T-helper 1 cell (primary cell): ENCODE data around the gene FIBCD1.

Experiments
- DNase-seq, 5 donors: peaks; one replicate each; pipeline ENCODE4 v3.0.0-alpha.2; 2012 to 2020

The FIBCD1 gene

DNA sequence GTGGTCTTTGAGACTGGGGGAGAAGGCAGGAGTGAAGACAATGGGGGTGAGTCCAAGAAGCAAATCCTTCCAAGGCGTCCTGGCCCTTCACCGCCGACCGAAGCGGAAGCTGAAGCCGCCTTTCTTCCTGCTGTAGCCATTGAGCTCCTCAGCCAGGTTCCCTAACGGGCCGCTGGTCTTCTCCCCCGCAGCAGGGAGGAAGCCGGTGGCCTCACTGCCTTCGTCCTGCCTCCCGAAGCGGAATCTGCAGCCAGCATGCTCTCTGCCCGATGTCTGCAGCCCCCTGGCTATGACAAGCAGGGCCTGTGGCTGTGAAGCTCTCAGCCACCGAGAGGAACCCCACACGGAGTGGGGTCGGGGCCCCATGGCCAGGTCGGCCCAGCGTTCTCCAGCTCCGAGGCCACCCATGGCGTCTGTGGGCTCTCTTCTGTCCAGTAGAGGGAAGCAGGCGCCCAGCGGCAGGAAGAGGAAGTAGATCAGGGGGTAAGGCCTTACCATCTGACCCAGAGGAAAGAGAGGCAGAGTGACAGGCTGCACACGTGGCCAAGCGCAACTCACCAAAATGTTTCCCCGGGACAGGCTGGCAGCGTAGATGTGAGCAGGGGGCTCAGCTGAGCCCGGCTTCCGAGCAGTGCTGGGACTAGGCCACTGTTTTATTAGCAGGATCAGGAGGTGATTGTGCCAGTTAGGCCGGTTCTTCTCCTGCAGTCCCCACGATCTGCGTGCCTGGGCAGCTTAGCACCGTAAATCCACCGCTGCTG lies 45.5 kb downstream of the FIBCD1 start:
- no peak for DNase-seq

DNA sequence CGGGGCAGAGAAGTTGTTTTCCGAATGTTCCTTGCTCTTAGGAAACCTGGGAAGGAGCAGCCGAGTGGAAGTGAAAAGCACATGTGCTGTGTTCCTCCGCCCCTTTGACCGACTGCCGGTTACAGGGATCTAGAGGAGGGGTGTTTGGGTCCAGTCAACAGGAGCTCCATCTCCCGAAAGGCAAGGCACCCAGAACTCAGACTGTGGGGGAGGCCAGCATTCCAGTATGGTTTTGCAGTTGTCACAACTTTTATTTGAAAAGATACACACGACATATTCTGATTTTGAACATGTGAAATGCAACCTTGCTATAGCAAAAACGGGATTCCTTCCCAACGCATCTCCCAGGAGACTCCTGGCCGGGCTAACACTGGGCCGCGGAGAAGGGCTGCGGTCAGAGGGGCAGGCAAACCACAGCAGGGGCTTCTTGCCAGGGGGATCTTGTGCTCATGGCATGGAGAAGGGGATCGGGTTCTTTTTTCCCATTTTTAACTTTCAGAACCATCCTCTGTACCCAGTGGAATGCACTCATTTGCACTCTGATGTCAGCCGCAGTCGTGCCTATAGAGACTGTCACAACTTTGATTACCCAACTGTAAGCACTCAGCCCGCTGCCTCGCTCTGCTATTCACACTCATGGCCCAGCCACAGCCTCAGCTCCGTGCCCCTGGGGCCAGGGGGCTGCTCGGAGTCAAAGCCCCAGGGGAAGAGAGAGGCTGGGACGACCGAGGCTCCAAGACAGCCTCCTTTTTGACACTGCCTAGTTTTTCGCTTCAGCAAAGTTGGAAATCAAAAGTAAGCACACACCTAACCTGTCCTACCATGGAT lies 46.4 kb downstream of the FIBCD1 start:
- no peak for DNase-seq

DNA sequence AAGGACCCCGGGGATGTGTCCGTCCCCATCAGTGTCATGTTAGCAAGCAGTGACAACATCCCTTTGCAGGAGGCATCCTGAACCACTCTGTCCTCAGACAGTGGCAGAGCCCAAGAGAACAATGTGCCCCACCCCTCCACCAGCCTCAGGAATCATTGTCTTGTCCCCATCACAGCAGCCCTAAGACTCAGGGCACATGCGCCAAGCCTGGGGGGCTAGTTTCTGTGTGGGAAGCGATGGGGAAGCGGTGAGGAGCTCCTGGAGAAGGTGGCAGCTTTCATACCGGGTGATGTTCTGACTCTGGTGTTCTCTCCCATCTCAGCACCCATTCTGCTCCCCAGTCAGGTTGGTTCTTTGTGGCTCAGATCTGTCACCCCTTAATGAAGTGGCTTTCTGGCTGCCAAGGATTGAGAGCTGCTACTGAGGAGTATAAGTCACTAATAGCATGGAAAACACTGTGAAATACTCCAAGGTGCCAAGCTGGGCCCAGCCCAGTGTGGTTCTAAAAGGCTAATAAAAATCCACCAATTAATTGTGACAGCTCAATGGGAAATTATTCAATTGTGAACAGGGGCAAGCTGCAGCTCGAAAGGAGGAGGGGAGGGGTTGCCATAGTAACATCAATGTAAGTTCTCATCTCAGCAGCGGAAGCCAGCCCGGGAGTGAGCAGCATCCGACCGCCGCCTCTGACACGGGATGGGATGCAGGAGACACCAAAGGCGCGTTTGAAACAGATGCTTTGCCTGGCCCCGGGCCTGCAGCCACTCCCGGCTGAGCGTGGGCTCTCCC lies 47.2 kb downstream of the FIBCD1 start:
- no peak for DNase-seq

DNA sequence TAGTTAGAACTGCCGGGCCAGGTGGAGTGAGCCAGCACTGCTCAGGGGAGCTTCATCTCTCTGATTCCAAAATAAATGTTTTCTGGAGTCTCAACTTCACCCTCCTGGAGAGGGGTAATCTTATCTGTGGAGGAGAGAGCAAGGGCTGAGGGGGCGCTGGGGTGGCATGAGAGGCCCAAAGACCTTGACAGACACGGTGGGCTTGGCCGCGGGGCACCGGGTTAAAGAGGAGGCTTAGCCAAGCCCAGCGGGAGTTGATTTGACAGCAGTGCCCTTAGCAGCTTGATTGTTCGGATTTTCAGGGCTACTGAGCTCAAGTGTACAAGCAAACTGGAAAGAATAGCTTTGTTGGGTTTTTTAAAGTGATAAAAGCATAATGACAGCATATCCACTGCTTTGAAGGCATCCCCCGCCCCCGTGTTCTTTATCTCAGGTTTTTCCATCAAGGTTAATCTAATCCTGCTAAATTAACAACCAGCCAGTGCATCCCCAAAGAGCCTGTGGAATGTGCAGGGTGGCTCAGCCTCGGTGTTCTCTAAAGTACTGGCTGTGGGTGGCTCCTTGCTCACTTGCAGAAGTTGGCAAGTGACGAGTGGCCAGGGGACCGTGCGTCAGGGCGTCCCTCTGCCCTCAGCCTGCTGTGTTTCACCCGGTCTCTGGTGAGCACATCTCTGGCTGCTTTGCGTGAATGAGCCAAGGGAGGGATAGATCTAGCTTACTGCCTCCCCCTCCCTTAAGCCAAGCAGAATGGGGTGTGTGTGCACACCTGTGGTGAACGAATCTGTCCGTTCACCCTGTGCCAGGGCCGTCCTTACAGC lies 48.0 kb downstream of the FIBCD1 start:
- DNase-seq = no peak

DNA sequence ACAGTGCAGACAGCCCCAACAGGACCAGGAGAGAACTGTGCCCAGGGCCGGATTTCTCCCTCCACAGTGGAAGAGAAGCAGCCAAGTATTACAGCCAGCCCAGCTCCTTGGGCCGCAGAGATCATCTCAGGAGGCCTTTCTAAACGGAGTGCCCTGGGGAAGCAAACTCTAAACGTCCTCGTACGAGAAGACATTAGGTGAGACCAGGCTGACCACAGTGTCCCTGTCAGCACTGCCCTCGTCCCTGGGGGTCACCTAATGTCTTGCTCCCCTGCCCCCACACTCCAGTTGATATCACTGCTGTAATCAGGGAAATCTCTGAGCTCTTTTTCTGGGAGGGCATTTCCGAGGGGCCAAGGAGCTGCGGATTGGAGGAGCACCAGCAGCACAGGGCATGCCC lies 48.9 kb downstream of the FIBCD1 start:
- no peak for DNase-seq

DNA sequence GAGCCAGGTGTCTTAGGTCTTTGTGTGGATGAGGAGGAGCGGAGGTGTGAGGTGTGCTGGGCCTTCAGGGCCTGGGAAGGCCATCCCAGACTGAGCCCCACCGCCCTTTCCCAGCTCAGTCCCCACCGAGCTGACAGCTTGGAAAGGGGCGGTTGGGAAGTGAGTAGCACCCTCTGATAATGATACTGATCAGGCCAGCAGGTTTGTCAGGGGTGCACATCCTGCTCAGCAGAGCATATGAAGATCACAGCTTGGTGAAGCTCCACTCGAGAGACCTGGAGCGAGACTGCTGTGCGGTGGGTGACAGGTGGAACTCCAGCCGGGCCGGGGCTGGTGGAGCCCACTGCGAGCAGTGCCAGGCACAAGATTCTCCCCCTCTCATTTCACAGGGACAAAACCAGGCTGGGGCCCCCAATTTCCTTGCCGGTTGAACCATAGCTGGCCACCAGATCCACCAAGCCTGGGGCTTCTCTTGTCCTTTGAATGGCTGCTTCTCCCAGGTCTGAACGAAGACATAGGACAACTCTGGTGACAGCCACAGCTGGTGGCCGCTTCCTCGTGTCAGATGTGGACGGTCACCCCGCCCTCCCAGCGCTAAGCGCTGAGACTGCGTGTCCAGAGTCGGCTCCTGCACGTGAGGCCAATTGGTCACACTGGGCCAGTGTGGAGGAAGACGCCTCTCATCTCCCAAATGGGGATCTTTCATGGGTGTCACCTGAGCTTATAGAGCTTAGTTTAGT lies 50.7 kb downstream of the FIBCD1 start:
- DNase-seq = no peak

DNA sequence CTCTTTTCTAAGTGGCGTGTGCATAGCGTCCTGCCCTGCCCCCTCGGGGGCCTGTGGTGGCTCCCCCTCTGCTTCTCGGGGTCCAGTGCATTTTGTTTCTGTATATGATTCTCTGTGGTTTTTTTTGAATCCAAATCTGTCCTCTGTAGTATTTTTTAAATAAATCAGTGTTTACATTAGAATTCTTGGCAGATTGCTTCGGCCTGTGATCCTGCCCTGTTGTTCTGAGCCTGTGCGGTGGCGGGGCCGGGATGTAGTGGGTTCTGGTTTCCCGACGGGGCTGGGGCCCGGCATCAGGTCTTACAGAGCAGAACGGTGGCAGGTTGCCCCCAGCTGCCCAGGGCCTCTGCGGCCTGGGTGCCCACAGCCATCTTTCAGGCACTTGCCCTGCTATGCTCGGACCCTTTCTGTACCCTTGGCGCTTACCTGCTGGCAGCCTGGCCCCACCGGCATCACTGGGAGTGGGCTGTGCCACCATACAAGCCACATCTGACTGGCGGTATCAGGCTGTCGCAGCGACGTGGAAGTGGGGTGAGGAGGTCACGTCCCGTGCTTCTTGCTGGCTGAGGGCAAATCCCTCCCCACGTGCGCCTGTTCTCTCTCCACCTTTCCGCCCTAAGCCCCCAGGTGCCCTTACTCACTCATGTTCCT lies 51.4 kb downstream of the FIBCD1 start:
- DNase-seq = no peak

DNA sequence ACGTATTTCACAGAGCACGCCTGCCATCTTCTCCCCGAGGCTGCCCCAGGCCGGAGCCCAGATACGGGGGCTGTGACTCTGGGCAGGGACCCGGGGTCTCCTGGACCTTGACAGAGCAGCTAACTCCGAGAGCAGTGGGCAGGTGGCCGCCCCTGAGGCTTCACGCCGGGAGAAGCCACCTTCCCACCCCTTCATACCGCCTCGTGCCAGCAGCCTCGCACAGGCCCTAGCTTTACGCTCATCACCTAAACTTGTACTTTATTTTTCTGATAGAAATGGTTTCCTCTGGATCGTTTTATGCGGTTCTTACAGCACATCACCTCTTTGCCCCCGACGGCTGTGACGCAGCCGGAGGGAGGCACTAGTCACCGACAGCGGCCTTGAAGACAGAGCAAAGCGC lies 52.1 kb downstream of the FIBCD1 start:
- no peak for DNase-seq

DNA sequence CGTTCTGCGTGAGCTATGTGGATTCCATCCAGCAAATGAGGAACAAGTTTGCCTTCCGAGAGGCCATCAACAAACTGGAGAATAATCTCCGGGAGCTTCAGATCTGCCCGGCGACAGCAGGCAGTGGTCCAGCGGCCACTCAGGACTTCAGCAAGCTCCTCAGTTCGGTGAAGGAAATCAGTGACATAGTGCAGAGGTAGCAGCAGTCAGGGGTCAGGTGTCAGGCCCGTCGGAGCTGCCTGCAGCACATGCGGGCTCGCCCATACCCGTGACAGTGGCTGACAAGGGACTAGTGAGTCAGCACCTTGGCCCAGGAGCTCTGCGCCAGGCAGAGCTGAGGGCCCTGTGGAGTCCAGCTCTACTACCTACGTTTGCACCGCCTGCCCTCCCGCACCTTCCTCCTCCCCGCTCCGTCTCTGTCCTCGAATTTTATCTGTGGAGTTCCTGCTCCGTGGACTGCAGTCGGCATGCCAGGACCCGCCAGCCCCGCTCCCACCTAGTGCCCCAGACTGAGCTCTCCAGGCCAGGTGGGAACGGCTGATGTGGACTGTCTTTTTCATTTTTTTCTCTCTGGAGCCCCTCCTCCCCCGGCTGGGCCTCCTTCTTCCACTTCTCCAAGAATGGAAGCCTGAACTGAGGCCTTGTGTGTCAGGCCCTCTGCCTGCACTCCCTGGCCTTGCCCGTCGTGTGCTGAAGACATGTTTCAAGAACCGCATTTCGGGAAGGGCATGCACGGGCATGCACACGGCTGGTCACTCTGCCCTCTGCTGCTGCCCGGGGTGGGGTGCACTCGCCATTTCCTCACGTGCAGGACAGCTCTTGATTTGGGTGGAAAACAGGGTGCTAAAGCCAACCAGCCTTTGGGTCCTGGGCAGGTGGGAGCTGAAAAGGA lies 53.3 kb downstream of the FIBCD1 start:
- no peak for DNase-seq

DNA sequence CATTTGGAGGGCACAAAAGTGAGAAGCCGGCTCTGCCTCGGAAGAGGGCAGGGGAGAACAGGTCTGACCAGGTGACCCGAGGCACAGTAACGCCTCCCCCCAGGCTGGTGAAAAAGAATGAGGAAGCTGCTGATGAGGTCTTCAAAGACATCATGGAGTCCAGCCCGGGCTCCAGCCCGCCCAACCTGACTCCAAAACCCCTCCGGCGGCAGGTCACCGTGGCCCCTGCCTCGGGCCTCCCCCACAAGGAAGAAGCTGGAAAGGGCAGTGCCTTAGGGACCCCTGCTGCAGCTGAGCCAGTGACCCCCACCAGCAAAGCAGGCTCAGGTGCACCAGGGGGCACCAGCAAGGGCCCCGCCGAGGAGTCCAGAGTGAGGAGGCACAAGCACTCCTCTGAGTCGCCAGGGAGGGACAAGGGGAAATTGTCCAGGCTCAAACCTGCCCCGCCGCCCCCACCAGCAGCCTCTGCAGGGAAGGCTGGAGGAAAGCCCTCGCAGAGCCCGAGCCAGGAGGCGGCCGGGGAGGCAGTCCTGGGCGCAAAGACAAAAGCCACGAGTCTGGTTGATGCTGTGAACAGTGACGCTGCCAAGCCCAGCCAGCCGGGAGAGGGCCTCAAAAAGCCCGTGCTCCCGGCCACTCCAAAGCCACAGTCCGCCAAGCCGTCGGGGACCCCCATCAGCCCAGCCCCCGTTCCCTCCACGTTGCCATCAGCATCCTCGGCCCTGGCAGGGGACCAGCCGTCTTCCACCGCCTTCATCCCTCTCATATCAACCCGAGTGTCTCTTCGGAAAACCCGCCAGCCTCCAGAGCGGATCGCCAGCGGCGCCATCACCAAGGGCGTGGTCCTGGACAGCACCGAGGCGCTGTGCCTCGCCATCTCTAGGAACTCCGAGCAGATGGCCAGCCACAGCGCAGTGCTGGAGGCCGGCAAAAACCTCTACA lies 54.2 kb downstream of the FIBCD1 start:
- no peak for DNase-seq

DNA sequence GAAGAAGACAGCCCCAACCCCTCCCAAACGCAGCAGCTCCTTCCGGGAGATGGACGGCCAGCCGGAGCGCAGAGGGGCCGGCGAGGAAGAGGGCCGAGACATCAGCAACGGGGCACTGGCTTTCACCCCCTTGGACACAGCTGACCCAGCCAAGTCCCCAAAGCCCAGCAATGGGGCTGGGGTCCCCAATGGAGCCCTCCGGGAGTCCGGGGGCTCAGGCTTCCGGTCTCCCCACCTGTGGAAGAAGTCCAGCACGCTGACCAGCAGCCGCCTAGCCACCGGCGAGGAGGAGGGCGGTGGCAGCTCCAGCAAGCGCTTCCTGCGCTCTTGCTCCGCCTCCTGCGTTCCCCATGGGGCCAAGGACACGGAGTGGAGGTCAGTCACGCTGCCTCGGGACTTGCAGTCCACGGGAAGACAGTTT lies 54.9 kb downstream of the FIBCD1 start:
- DNase-seq = no peak

DNA sequence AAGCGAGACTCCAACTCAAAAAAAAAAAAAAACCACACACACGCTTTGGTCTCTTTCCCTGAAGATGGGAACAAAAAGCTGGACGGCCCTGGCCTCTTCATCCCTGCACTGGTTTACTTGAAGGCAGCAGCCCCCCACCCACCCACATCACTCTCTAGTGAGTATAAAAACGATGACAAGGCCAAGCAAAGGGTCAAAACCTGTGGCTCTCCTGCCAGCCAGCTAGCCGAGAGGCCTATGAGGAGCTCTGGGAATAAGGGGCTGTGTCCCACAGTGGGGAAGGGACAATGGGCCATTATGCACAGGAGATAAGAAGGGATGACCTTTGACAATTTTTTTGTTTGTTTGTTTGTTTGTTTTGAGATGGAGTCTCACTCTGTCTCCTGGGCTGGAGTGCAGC lies 55.6 kb downstream of the FIBCD1 start:
- no peak for DNase-seq

DNA sequence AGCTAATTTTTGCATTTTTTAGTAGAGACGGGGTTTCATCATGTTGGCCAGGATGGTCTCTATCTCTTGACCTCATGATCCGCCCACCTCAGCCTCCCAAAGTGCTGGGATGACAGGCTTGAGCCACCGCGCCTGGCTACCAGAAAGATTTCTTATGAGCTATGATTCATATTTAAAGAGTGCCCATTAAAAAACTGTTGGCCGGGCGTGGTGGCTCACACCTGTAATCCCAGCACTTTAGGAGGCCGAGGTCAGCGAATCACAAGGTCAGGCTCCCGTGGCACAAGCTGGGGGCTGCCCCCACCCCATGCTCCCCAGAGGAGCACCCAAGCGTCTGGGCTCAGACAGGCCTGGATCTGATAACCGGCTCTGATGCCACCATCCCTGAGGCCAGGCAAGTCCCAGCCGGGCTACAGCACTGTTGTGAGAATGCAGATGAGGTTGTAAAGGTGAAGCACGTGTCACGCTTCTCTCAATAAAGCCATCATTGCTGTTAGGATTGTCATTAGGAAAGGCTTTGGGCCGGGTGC lies 56.3 kb downstream of the FIBCD1 start:
- DNase-seq = no peak

DNA sequence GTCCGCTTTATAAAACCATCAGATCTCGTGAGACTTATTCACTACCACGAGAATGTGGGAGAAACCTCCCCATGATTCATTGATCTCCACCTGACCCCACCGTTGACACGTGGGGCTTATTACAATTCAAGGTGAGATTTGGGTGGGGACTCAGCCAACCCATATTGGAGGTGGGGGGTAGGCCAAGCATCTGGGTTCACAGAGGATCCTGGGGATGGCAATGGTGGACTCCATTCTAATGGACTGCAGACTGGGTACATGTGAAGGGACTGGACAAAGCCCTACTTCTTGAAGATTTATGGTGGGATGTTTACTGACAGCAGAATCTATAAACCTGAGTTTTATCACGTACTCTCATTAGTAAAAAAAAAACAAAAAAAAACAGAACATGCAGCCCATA lies 57.5 kb downstream of the FIBCD1 start:
- DNase-seq = no peak

DNA sequence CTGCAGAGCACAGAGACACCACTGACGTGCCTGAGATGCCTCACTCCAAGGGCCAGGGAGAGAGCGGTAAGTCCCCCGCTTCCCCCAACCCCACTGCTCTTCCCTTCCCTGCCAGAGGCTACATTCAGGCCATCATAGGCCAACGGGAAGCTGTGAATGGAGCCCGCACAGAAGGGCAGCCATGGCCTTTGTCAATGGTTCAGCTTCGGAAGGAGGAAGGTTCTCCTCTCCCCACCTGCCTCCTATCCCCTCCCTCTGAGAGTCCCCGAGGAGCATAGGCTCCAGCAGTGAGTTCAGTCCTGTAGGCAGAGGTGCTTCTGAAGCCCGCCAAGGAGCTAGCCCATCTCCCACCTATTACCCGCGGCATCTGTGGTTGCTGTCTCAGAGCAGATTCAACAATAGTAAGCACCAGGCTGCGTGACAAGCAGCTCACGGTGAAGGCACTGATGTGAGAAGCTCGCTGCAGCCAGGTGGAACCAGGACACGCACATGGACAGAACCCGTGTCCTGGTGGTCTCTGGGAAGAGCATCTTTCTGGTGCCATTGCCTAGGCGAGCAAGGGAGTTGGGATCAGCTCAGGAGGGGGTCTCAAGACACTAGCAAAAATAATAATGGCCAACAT lies 58.3 kb downstream of the FIBCD1 start:
- DNase-seq = no peak

DNA sequence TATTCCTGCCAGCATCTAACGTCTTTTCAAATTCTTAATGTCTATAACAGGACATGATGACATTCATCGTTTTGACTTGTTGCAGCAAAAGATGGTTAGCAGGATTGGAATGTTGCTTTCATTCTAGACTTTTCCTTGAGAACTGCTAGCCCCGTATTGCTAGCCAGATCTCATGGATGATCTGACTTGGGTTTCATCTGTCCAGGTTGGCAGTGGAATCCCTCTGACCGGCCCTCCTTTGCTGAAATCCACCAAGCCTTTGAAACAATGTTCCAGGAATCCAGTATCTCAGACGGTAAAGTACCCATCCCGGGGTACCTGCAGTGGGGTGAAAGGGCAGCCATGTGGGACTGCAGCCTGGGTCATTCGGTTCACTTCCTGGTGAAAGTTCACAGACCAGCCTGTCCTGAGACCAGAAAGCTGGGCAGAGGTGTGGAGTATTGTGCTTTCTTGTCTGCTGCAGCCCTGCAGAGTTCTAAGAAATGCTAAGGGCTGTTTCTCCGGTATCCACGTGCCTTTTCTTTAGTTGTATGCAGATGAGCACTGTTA lies 59.1 kb downstream of the FIBCD1 start:
- DNase-seq = no peak

DNA sequence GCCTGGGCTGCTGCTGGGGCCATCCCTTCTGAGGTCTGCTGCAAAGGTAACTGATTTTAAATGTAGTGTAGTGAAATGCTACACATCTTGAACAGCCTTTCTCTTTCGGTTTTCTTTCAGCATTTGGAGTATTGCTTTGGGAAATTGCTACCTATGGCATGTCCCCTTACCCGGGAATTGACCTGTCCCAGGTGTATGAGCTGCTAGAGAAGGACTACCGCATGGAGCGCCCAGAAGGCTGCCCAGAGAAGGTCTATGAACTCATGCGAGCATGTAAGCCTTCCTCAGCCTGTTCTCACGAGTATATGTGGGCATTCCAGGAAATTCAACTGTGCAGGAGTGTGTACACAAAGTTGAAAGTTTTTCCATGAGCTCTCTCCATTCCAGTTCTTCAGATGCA lies 60.8 kb downstream of the FIBCD1 start:
- no peak for DNase-seq

DNA sequence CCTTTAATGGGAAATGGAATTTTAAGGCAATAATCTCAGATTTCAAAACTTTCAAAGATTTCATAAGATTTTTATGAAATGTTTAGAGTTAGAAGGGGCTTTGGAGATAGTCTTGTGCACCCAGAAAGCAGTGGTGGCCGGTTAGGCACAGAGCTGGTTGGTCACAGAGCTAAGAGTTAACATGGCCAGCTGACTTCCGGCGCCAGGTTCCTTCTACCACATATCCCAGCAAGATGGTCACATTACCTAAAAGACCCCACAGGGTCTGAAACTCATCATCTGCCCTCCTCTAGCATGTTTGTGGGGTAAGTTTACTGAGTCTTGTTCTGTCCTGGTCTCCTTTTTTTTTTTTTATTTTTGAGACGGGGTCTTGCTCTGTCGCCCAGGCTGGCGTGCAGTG lies 61.7 kb downstream of the FIBCD1 start:
- DNase-seq = no peak
